HUES6 (cell line): ENCODE measurements around the gene SCT.

Source experiments
- H3K27ac ChIP-seq: 2 replicates; pipeline ENCODE4 v1.7.0; 2013; ENCODE audit warnings: low read depth, mild to moderate bottlenecking, low read length, inconsistent platforms
- H3K27me3 ChIP-seq: 2 replicates; pipeline ENCODE4 v1.6.1; 2013; ENCODE audit warnings: low read length; ENCODE audit not compliant: control insufficient read depth, insufficient read depth
- H3K36me3 ChIP-seq: 2 replicates; pipeline ENCODE4 v1.6.1; 2013; ENCODE audit warnings: low read length; ENCODE audit not compliant: control insufficient read depth, insufficient read depth
- H3K4me1 ChIP-seq: 2 replicates; pipeline ENCODE4 v1.6.1; 2013; ENCODE audit warnings: low read length; ENCODE audit not compliant: control insufficient read depth, insufficient read depth
- H3K4me3 ChIP-seq: 2 replicates; pipeline ENCODE4 v1.5.1; 2013; ENCODE audit warnings: low read depth, low read length
- H3K9ac ChIP-seq: one replicate; pipeline ENCODE4 v1.6.1; 2013; ENCODE audit warnings: mild to moderate bottlenecking, low read length
- H3K9me3 ChIP-seq: 2 replicates; pipeline ENCODE4 v1.6.1; 2013; ENCODE audit warnings: low read depth, low read length; ENCODE audit not compliant: control insufficient read depth, insufficient read depth

SCT gene

DNA sequence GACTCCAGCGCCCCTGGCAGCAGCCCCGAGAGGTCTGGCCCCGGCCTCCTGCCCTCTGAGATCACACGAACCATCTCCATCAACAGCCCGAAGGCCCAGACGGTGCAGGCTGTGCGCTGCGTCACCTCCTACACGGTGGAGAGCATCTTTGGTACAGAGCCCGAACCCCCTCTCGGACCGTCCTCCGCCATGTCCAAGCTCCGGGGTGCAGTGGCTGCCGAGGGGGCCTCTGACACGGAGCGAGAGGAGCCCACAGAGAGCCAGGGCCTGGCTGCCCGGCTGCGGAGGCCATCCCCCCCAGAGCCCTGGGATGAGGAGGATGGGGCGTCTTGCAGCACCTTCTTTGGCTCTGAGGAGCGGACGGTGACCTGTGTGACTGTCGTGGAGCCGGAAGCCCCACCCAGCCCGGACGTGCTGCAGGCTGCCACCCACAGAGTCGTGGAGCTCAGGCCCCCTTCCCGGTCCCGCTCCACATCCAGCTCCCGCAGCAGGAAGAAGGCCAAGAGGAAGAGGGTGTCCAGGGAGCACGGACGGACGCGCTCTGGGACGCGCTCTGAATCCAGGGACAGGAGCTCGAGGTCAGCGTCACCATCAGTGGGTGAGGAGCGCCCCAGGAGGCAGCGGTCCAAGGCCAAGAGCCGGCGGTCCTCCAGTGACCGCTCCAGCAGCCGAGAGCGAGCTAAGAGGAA is 18.9 kb downstream of the SCT start:
- Histone ChIP-seq H3K27ac (no peak overlapping the region), H3K36me3 (peaks cover 100% of the 10 kb centered on the region), H3K4me1 (peaks cover under 1% of the 10 kb centered on the region; the same call in 1 of the 2 replicates), H3K4me3 (no peak overlapping the region), H3K9ac (no peak overlapping the region), H3K9me3 (no peaks in the 10 kb centered on the region), H3K27me3 (no peaks in the 10 kb centered on the region)

DNA sequence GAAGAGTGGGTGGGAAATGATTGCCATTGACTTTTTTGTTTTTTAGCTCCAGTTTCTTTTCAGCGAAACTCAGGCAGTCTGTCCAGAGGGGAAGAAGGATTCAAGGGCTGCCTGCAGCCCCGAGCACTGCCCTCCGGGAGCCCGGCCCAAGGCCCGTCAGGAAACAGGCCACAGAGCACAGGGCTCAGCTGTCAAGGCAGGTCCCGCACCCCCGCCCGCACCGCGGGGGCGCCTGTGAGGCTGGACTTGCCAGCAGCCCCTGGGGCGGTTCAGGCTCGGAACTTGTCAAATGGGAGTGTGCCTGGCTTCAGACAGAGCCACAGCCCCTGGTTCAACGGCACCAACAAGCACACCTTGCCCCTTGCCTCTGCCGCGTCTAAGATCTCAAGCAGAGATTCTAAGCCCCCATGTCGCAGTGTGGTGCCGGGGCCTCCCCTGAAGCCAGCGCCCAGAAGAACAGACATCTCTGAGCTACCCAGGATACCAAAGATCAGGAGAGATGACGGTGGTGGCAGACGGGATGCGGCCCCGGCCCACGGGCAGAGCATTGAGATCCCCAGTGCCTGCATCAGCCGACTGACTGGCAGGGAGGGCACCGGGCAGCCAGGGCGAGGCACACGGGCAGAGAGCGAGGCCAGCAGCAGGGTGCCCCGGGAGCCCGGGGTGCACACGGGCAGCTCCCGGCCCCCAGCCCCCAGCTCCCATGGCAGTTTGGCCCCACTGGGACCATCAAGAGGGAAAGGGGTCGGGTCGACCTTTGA is 19.8 kb downstream of the SCT start:
- no peak overlapping the region for H3K4me3 ChIP-seq
- H3K27ac ChIP-seq: no peak overlapping the region
- H3K9ac ChIP-seq: no peak overlapping the region
- no peaks in the 10 kb centered on the region for H3K27me3 ChIP-seq
- no peaks in the 10 kb centered on the region for H3K4me1 ChIP-seq
- H3K36me3 ChIP-seq: peaks cover 99% of the 10 kb centered on the region
- H3K9me3 ChIP-seq: no peaks in the 10 kb centered on the region

DNA sequence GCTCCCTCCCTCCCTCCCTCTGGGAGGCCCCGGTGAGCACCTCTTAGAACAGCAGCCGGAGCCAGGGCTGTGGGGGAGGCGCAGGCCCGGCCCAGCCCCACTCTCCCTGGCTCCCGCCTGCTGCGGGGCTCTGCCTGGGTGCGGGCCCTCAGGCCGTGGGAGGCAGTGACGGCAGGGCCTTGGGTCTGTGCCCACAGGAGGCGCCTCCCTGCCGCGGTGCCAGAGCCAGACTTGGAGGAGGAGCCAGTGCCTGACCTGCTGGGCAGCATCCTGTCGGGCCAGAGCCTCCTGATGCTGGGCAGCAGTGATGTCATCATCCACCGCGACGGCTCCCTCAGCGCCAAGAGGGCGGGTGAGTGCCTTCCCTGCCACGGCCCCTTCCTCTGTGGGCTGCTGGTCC is 20.7 kb downstream of the SCT start:
- Histone ChIP-seq H3K4me1 (no peaks in the 10 kb centered on the region), H3K9ac (no peak overlapping the region), H3K27ac (no peak overlapping the region), H3K4me3 (no peak overlapping the region), H3K36me3 (peaks cover 99% of the 10 kb centered on the region), H3K27me3 (no peaks in the 10 kb centered on the region), H3K9me3 (no peaks in the 10 kb centered on the region)

DNA sequence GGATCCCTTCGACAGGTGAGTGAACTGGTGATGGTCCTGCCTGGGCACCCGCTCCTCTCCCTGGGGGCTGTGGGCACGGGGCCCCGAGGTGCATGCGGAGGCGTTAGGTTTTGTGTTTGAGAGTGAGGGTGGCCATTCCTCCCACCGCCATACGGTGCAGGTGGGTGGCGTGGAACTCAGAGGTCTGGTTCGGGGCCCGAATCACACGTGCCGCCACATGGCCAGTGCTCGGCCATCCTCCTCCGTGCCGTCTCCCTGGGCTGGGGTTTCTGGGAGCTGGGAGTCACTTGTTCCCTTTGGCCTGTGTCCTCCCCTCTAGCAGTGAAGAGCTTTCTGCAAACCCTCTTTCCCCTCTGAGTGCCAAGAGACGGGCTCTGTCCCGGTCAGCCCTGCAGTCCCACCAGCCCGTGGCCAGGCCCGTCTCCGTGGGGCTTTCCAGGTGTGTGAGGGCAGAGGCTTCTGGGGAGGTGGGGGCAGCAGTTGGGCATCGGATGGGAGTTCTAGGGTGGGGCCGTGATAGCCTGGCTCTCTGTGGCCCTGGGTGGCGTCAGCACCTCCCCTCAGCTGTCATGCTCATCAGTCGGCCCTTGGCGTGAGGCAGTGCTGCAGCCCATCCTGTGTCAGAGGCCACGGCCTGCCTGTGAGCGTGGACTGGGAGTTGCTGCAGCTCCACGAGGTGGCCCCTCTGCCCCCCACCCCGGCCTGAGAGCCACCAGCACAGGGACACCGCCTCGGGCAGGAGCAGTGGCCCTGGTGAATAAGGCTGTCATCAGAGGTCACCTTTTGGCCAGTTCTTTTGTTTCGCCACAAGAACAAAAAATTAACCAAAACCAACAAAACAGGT is 21.5 kb downstream of the SCT start:
- Histone ChIP-seq H3K9ac (no peak overlapping the region), H3K4me3 (no peak overlapping the region), H3K4me1 (no peaks in the 10 kb centered on the region), H3K27me3 (no peaks in the 10 kb centered on the region), H3K27ac (no peak overlapping the region), H3K9me3 (no peaks in the 10 kb centered on the region), H3K36me3 (peaks cover 96% of the 10 kb centered on the region)

GRCh38 chr11:603154-603553 is 23.8 kb downstream of the SCT start:
- no peaks in the 10 kb centered on the region for H3K4me1 ChIP-seq
- no peak overlapping the region for H3K4me3 ChIP-seq
- no peak overlapping the region for H3K27ac ChIP-seq
- H3K27me3 ChIP-seq: no peaks in the 10 kb centered on the region
- H3K9me3 ChIP-seq: no peaks in the 10 kb centered on the region
- H3K36me3 ChIP-seq: peaks cover 92% of the 10 kb centered on the region
- H3K9ac ChIP-seq: no peak overlapping the region

GRCh38 chr11:601573-602245 is 25.3 kb downstream of the SCT start:
- H3K36me3 ChIP-seq: peaks cover 91% of the 10 kb centered on the region
- no peaks in the 10 kb centered on the region for H3K9me3 ChIP-seq
- no peak overlapping the region for H3K27ac ChIP-seq
- no peaks in the 10 kb centered on the region for H3K4me1 ChIP-seq
- H3K4me3 ChIP-seq: no peak overlapping the region
- no peak overlapping the region for H3K9ac ChIP-seq
- no peaks in the 10 kb centered on the region for H3K27me3 ChIP-seq

DNA sequence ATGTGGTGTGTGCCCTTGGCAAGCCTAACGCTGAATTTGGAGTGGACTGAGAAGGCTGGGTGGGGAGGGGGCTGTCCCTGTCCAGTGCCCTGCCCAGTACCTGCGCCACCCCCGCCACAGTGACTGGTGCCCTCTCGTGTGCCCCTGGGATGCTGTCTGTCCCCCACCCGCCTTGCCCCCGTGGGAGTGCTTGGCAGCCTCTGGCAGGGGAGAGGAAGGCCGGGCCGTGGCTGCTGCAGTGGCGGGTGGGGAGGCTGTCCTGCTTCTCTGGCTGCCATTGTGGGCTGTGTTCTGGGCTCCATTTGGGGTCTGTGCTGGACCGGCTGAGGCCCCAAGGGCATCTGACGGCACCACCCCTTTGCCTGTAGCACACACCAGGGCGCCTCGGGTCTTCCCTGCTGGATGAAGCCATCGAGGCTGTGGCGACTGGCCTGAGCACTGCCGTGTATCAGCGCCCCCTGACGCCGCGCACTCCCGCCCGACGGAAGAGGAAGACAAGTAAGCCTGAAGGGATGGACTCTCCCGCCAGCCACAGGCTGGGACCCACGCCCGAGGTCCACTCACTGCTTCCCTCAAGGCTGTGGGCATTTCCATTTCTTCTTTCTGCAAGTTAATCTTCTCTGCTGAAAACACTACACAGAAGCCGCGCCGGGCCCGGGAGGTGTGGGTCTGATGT is 28.8 kb downstream of the SCT start:
- Histone ChIP-seq H3K9ac (no peak overlapping the region), H3K4me3 (no peak overlapping the region), H3K36me3 (peaks cover 90% of the 10 kb centered on the region)

DNA sequence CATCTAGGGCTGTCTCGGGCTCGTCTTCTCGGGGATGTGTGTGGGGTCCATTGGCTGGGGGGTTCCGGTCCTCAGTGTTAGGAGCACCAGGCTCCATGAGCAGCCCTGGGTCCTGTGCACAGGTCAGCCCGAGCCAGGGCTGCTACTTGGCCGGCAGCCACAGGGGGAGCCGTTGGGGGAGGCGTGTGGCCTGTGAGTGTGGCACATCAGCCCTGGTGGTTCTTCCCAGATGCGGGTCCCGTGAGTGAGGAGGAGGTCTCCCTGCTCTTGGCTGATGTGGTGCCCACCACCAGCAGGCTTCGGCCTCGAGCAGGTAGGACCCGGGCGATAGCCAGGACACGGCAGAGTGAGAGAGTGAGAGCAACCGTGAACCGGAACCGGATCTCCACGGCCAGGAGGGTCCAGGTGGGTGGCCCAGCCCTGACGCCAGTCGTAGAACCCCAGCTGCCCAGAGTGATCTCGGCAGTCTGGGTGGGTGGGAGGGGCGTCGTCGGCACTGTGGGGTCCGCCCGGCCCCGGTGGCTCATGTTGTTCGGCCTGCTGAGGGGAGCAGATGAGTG is 29.7 kb downstream of the SCT start:
- H3K9me3 ChIP-seq: no peaks in the 10 kb centered on the region
- no peaks in the 10 kb centered on the region for H3K4me1 ChIP-seq
- no peak overlapping the region for H3K9ac ChIP-seq
- H3K36me3 ChIP-seq: peaks cover 92% of the 10 kb centered on the region
- H3K27ac ChIP-seq: no peak overlapping the region
- H3K27me3 ChIP-seq: no peaks in the 10 kb centered on the region
- H3K4me3 ChIP-seq: no peak overlapping the region

More for the DNA sequence above, 28.8 kb downstream of the SCT start:
- Histone ChIP-seq H3K27me3 (no peaks in the 10 kb centered on the region), H3K27ac (no peak overlapping the region), H3K9me3 (no peaks in the 10 kb centered on the region), H3K4me1 (no peaks in the 10 kb centered on the region)

- Histone ChIP-seq H3K36me3 (peaks cover 88% of the 10 kb centered on the region), H3K4me1 (no peaks in the 10 kb centered on the region), H3K4me3 (no peak overlapping the region), H3K27me3 (no peaks in the 10 kb centered on the region), H3K9me3 (no peaks in the 10 kb centered on the region), H3K27ac (no peak overlapping the region), H3K9ac (no peak overlapping the region)
Measured at GRCh38 chr11:596374-596773, 30.6 kb downstream of the SCT start.

- H3K9ac ChIP-seq: no peak overlapping the region
- no peaks in the 10 kb centered on the region for H3K4me1 ChIP-seq
- no peaks in the 10 kb centered on the region for H3K27me3 ChIP-seq
- H3K27ac ChIP-seq: no peak overlapping the region
- H3K4me3 ChIP-seq: no peak overlapping the region
- H3K9me3 ChIP-seq: no peaks in the 10 kb centered on the region
- H3K36me3 ChIP-seq: peaks cover 90% of the 10 kb centered on the region
Measured at GRCh38 chr11:595400-595799, 31.6 kb downstream of the SCT start.
